ENCODE results near the gene DNAJC10. TPM values are rescaled to one million over a fixed set of nuclear protein-coding genes. Genes with fewer than 3 reads are reported as not detected.

The DNAJC10 gene
- total RNA-seq, 4 donors from 2014 or later: 23.1 to 154 (median 70.3) TPM

DNA sequence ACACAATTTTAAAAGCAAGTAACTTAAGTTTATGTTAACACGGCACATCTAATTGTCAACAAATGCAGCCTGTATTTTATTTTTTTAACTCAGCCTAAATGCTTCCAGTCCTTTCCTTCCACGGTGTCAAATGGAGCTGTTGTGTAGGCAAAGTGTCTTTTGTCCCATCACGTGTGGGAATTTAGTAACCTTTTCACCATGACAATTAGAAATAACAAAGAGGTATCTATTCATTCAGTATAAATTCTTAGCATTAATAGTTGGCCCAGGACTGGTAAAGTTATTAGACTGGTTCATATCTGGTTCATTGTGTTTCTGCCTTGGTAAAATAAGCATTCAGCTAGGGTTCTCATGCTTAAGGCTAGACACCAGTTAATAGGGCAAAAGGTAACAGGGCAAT lies 102.4 kb downstream of the DNAJC10 start:
- Histone ChIP-seq H3K27me3 (no peaks in the 10 kb centered on the region), H3K4me1 (no peaks in the 10 kb centered on the region), H3K9me3 (no peaks in the 10 kb centered on the region), H3K27ac (no peak overlapping the region), H3K36me3 (no peaks in the 10 kb centered on the region), H3K4me3 (no peak overlapping the region)
- DNase-seq: no peak
- intact Hi-C loops (cut with DNase I; ENCODE audit: low total_unique reads): no loop called here
- TF ChIP-seq, protein P1, sequence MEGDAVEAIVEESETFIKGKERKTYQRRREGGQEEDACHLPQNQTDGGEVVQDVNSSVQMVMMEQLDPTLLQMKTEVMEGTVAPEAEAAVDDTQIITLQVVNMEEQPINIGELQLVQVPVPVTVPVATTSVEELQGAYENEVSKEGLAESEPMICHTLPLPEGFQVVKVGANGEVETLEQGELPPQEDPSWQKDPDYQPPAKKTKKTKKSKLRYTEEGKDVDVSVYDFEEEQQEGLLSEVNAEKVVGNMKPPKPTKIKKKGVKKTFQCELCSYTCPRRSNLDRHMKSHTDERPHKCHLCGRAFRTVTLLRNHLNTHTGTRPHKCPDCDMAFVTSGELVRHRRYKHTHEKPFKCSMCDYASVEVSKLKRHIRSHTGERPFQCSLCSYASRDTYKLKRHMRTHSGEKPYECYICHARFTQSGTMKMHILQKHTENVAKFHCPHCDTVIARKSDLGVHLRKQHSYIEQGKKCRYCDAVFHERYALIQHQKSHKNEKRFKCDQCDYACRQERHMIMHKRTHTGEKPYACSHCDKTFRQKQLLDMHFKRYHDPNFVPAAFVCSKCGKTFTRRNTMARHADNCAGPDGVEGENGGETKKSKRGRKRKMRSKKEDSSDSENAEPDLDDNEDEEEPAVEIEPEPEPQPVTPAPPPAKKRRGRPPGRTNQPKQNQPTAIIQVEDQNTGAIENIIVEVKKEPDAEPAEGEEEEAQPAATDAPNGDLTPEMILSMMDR (IDR thresholded peaks at IDR 0.05): no peak
- no peak for TF ChIP-seq POLR2A (IDR thresholded peaks at IDR 0.05)

DNA sequence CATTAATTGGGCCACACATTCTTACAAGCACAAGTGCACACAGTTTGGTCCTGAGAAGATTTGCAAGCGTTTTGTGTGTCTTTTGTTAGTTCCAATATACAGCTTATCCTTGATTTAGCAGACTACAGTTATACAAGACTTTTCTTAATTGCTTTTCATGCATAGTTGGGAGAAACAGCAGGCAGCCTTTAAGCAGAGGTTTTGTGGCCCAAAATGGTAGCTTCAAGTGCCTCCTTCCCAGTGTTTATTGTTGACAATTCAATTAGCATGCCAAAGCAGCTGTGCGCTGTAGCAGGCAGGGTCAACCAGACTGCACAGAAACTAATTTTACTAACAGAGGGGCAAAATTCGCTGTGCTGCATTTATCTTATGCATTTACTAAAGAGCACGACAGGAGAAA lies 102.9 kb downstream of the DNAJC10 start:
- Histone ChIP-seq H3K36me3 (no peaks in the 10 kb centered on the region), H3K27ac (no peak overlapping the region), H3K9me3 (no peaks in the 10 kb centered on the region), H3K27me3 (no peaks in the 10 kb centered on the region), H3K4me1 (no peaks in the 10 kb centered on the region), H3K4me3 (no peak overlapping the region)
- intact Hi-C loops (cut with DNase I; ENCODE audit: low total_unique reads): no loop called here
- TF ChIP-seq, protein P1 (IDR thresholded peaks at IDR 0.05): no peak
- no peak for TF ChIP-seq POLR2A (IDR thresholded peaks at IDR 0.05)
- DNase-seq: no peak

DNA sequence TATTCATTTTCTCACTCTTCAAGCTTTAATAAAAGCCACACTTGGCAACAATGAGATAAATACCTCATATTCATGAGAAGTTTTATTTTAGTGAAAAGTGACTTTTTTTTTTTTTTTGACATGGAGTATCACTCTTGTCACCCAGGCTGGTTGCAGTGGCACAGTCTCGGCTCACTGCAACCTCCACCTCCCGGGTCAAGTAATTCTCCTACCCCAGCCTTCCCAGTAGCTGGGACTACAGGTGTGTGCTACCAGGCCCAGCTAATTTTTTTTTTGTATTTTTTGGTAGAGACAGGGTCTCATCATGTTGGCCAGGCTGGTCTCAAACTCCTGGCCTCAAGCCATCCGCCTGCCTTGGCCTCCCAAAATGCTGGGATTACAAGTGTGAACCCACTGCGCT lies 103.4 kb downstream of the DNAJC10 start:
- no peak for DNase-seq
- H3K4me3 ChIP-seq: no peak overlapping the region
- TF ChIP-seq POLR2A (IDR thresholded peaks at IDR 0.05): no peak
- TF ChIP-seq, protein P1 (IDR thresholded peaks at IDR 0.05): no peak
- intact Hi-C loops (cut with DNase I; ENCODE audit: low total_unique reads): no loop called here
- H3K9me3 ChIP-seq: no peaks in the 10 kb centered on the region
- no peaks in the 10 kb centered on the region for H3K36me3 ChIP-seq
- H3K27me3 ChIP-seq: no peaks in the 10 kb centered on the region
- H3K27ac ChIP-seq: no peak overlapping the region
- H3K4me1 ChIP-seq: no peaks in the 10 kb centered on the region

GRCh38 chr2:182821182-182821581 lies 105.1 kb downstream of the DNAJC10 start:
- Histone ChIP-seq H3K27ac (no peak overlapping the region), H3K4me1 (no peaks in the 10 kb centered on the region), H3K9me3 (no peaks in the 10 kb centered on the region), H3K27me3 (no peaks in the 10 kb centered on the region), H3K36me3 (no peaks in the 10 kb centered on the region), H3K4me3 (no peak overlapping the region)
- intact Hi-C loops (cut with DNase I; ENCODE audit: low total_unique reads): no loop called here
- TF ChIP-seq, protein P1 (IDR thresholded peaks at IDR 0.05): no peak
- no peak for TF ChIP-seq POLR2A (IDR thresholded peaks at IDR 0.05)
- DNase-seq: no peak

DNA sequence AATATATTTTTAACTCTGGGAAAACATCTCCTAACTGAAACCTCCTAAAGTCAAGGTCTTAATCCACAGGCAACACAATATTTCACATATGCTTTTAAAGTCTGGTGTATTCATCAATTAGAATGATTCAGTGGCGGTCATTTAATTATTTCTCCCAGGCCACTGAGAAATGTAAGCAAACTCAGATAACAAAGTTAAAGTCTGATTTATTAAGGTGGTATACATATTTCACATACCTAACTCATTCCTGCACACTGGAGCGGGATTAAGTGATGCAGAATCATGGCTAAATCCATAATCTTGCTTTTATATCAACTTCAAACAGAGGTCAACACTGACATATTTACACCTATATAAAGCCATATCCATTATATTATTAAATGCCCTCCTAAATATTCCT lies 106.7 kb downstream of the DNAJC10 start:
- Histone ChIP-seq H3K27ac (no peak overlapping the region), H3K36me3 (no peaks in the 10 kb centered on the region), H3K9me3 (no peaks in the 10 kb centered on the region), H3K4me3 (no peak overlapping the region), H3K27me3 (no peaks in the 10 kb centered on the region), H3K4me1 (no peaks in the 10 kb centered on the region)
- no peak for TF ChIP-seq POLR2A (IDR thresholded peaks at IDR 0.05)
- TF ChIP-seq, protein P1 (IDR thresholded peaks at IDR 0.05): no peak
- intact Hi-C loops (cut with DNase I; ENCODE audit: low total_unique reads): no loop called here
- no peak for DNase-seq
